Measurements from ENCODE around the gene STX18.

Gene STX18

DNA sequence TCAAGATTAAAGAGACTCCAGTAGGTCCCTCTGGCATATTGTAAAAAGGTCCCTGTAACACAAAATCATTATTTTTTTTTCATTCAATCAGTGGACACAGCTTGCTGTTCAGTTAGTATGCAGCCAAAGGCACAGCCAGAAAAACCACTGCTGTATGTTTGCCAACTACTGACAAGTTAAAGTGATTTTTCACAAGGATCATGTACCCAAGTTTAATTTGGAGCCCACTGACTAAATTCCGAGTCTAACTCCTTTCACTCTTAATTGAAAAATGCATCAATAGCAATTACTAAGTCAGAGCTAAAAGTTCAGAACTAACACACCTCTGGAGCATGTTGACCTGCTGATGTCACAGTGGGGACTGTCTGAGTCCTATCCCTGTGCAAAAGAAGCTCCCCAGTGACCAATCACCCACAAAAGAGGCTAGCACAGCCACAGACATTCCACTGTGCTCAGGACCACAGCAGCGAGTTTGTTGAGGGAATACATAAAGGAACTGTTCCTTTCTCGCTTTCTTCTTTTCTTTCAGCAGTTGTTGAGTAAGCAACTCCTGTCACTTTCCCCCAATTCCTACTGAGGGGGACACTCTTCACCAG is 60.4 kb downstream of the STX18 start:
- TF ChIP-seq, protein P1, sequence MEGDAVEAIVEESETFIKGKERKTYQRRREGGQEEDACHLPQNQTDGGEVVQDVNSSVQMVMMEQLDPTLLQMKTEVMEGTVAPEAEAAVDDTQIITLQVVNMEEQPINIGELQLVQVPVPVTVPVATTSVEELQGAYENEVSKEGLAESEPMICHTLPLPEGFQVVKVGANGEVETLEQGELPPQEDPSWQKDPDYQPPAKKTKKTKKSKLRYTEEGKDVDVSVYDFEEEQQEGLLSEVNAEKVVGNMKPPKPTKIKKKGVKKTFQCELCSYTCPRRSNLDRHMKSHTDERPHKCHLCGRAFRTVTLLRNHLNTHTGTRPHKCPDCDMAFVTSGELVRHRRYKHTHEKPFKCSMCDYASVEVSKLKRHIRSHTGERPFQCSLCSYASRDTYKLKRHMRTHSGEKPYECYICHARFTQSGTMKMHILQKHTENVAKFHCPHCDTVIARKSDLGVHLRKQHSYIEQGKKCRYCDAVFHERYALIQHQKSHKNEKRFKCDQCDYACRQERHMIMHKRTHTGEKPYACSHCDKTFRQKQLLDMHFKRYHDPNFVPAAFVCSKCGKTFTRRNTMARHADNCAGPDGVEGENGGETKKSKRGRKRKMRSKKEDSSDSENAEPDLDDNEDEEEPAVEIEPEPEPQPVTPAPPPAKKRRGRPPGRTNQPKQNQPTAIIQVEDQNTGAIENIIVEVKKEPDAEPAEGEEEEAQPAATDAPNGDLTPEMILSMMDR (IDR thresholded peaks at IDR 0.05; ENCODE audit: low read depth, low read length, missing control alignments), result no peak

DNA sequence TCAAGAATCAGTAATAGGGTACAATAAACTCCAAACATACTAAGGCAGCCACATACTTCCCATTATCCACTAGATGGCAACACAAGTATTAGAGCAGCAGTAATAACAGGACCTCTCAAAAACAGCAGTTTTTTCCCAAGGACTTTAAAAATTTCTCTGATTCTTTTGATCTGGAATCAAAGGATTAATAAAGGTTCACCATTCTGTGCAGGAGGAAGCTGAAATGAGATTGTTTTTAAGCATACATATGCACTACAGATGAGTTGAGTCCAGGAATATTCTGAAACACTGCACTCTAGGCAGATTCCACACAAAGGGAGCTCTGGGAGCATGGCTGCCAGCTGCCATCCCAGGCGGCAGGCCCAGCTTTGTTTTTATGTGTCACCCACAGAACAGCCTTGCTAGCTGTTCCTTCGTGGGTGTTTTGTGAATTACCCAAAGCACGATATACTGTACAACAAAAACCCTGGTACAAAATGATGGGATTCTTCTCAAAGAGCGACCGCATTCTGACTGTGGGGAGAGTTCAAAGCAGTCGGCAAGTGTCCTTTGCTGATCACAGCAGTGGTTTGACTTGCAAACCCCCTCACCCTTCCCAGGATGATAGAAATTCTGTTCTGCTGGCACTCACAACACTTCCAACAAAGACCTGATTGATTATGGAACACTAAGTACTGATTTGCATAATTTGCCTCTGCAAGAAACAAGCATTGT is 61.0 kb downstream of the STX18 start:
- TF ChIP-seq, protein P1 (IDR thresholded peaks at IDR 0.05; ENCODE audit: low read depth, low read length, missing control alignments), result peak; percentile 55
- no peak for DNase-seq (ENCODE audit: extremely low read depth, low read depth)
- no peak overlapping the region for H3K4me3 ChIP-seq (replicated peaks; ENCODE audit: low read depth, low read length)

More for the DNA sequence above, 60.4 kb downstream of the STX18 start:
- DNase-seq (ENCODE audit: extremely low read depth, low read depth), result no peak
- no peak overlapping the region for H3K4me3 ChIP-seq (replicated peaks; ENCODE audit: low read depth, low read length)

DNA sequence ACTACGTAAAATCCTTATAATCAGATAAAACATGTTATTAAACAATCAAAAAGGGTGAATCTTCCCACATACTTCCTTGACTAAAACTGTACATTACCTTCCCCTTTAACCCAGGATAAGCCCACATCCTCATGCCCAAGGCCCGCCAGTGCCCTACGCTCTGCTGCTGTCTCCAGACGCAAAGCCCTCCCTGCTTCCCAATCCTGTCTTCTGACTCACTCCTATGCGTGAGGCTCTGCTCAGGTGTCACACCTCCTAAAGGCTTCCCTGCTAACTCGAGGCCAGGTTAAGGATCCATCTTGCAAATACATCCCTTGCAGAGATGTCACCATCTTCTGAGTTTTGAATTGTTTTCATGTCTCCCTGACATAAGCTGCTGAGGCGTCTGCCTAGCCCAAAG is 61.6 kb downstream of the STX18 start:
- TF ChIP-seq, protein P1 (IDR thresholded peaks at IDR 0.05; ENCODE audit: low read depth, low read length, missing control alignments), result no peak
- no peak overlapping the region for H3K4me3 ChIP-seq (replicated peaks; ENCODE audit: low read depth, low read length)
- DNase-seq (ENCODE audit: extremely low read depth, low read depth), result no peak

DNA sequence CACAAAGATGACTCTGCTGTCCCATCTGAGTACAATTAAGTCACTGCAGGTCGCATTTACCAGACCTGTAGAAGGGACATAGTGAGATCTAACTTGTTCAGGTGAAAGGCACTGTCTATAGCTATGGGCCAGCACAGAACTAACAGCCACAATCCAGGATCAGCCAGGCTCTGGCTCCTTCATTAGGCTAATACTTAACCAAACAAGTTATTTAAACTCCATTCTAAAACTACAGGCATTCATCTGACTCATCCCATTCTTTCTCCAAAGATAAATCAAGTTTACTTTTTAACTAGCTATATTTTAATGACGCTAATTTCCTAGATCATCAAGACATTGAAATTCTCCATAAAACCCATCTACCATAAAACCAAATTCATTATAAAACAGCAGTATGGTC is 62.5 kb downstream of the STX18 start:
- H3K4me3 ChIP-seq (replicated peaks; ENCODE audit: low read depth, low read length), result no peak overlapping the region
- TF ChIP-seq, protein P1 (IDR thresholded peaks at IDR 0.05; ENCODE audit: low read depth, low read length, missing control alignments), result no peak
- no peak for DNase-seq (ENCODE audit: extremely low read depth, low read depth)

DNA sequence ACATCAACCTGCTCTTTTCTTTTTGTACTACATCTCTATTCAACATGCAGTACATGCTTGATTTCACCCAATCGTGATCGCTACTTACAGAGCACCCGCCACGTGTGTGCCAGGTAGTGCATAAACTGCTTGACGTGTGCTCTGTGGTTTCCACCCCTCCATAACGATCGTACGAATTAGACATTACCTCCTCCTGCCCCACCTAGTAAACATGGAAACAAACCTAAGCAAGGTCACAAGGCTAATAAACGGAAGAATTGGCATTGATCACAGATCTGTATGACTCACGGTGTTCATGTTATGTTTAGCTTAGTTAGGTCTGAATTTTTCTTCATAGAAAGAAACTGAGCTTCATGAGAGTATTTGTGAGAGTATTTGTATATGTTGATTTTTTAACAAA is 64.1 kb downstream of the STX18 start:
- H3K4me3 ChIP-seq (replicated peaks; ENCODE audit: low read depth, low read length), result no peak overlapping the region
- TF ChIP-seq, protein P1 (IDR thresholded peaks at IDR 0.05; ENCODE audit: low read depth, low read length, missing control alignments), result no peak

DNA sequence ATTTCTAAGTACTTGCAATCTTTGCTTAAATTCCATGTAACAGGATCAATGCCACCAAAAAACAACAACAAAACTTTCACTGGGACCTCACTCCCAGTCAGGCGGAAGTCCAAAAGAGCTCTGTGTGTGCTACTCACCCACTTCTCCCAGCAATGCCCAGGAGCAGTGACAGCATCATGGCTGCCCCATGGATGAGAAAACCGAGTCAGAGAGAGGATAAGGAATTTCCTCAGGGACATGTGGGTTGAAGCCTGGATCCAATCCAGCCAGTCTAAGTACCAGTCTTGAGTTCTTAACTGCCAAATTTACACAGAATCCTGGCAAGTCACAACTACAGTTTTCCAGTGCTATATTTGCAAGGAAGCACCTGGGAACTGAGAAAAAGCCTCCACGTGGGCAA is 64.5 kb downstream of the STX18 start:
- H3K4me3 ChIP-seq (replicated peaks; ENCODE audit: low read depth, low read length), result no peak overlapping the region
- no peak for DNase-seq (ENCODE audit: extremely low read depth, low read depth)

More for the DNA sequence above, 64.1 kb downstream of the STX18 start:
- DNase-seq (ENCODE audit: extremely low read depth, low read depth), result no peak

More for the DNA sequence above, 64.5 kb downstream of the STX18 start:
- TF ChIP-seq, protein P1 (IDR thresholded peaks at IDR 0.05; ENCODE audit: low read depth, low read length, missing control alignments), result no peak

Data from HFF-Myc (cell line).